ENCODE results near the gene OSGIN1.

GRCh38 chr16:83994703-83995102 lies 41.7 kb downstream of the OSGIN1 start:
- TF ChIP-seq CTCF (conservative IDR thresholded peaks at IDR 0.05 in 1 of 2, IDR thresholded peaks at IDR 0.05 in 1 of 2; ENCODE audit: extremely low read depth in 1 of 2, insufficient read depth in 1 of 2, low read depth in 1 of 2, low read length in 2 of 2) (no peak), EZH2 (IDR thresholded peaks at IDR 0.05; ENCODE audit: borderline replicate concordance, low read length) (no peak)
